KOPT-K1 (cell line): ENCODE data around the gene ZNF384.

ENCODE experiments used
- H3K27ac ChIP-seq: fragments of 200-600 bp; sonication (generic); 2 replicates; pipeline ENCODE4 v1.5.1; 2016; ENCODE audit warnings: antibody characterized with exemption, mild to moderate bottlenecking, low read depth, low read length; ENCODE audit not compliant: poor library complexity, severe bottlenecking
- H3K36me3 ChIP-seq: fragments of 200-600 bp; sonication (generic); 2 replicates; pipeline ENCODE4 v1.5.1; 2017; ENCODE audit warnings: antibody characterized with exemption, mild to moderate bottlenecking, low read length, moderate library complexity; ENCODE audit not compliant: insufficient read depth
- H3K9me3 ChIP-seq: fragments of 200-600 bp; sonication (generic); 2 replicates; pipeline ENCODE4 v1.5.1; 2017; ENCODE audit warnings: antibody characterized with exemption, low read length, mild to moderate bottlenecking; ENCODE audit not compliant: insufficient read depth, poor library complexity, severe bottlenecking

Gene ZNF384

DNA sequence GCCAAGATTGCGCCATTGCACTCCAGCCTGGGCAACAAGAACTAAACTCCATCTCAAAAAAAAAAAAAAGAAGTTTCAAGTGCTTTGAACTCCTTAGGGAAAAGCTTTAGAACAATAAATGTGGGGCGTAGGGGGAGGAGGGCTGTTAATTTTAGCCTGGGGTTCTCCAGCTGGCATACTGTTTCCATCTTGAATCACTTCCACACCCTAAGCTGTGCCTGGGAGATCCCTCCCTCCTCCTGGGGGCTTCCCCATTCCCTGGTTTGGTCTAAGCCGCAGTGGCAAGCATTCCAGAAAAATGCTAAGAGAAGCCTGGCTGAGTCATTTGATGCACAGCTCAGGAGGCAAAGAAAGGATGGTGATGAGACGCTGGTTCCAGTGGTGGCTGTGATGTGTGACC is 2.3 kb upstream of the ZNF384 start:
- Histone ChIP-seq H3K9me3 (no peaks in the 10 kb centered on the region), H3K27ac (no peak overlapping the region), H3K36me3 (peaks cover 12% of the 10 kb centered on the region)

- Histone ChIP-seq H3K9me3 (no peaks in the 10 kb centered on the region), H3K36me3 (peaks cover 40% of the 10 kb centered on the region), H3K27ac (peak overlapping the region; percentile 96)
These were observed 604 bp downstream of the ZNF384 start for GRCh38 chr12:6688543-6688998.

DNA sequence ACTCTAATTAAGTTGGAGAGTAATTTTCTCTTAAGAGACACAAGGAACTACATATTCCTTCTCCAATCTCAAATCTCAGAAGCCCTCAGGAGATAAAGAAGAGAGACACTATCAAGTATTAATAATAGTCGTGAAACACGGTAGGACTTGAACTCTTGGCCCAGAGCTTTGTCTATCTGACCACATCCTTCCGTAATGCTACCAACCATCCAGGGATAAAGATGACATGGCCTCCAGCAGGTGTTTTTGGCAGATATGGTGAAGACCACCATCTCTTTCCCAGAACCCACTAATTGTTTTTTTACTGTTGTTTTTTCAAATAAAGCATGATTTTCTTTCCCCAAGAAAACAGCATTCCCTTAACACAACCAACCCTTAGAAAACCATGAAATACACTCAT is 3.4 kb downstream of the ZNF384 start:
- Histone ChIP-seq H3K9me3 (no peaks in the 10 kb centered on the region), H3K27ac (no peak overlapping the region), H3K36me3 (peaks cover 65% of the 10 kb centered on the region)

DNA sequence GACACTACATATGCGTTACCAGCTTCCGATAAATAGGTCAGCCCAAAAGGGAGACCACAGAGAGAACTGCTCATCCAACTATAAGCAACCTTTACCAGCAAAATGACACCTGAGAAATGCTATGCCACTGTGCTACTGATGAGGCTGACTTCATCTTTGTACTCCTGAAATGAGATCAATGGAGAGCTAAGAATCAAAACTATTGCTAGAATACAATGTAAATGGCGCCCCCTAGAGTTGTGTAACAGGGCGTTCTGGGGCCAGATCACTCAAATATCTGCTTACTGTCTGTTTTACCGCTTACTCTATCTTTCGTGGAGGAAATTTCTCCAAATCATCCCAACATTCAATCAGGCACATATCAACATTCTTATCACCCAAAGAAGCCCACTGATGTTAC is 4.6 kb downstream of the ZNF384 start:
- H3K36me3 ChIP-seq, result peaks cover 78% of the 10 kb centered on the region

DNA sequence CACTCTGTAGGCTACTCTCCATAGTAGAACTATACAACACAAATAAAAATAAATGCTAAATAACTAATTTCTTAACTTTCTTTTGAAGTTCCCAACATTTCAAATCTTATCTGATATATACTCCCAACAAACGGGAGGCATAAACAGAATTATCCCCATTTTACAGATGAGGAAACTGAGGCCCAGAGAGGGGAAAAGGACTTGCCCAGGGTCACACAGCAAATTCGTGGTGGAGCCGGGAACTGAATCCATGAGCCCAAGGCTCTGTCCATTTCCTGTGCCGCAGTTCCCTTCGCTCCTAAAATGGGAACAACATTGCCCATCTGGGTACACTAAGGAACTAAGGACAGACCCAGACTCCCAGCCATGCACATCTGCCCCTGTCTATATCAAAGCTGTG is 12.2 kb downstream of the ZNF384 start:
- Histone ChIP-seq H3K36me3 (peaks cover 99% of the 10 kb centered on the region), H3K9me3 (no peaks in the 10 kb centered on the region), H3K27ac (no peak overlapping the region)

More for the DNA sequence above, 4.6 kb downstream of the ZNF384 start:
- Histone ChIP-seq H3K9me3 (no peaks in the 10 kb centered on the region), H3K27ac (no peak overlapping the region)

- H3K27ac ChIP-seq, result no peak overlapping the region
- no peaks in the 10 kb centered on the region for H3K9me3 ChIP-seq
- peaks cover 100% of the 10 kb centered on the region for H3K36me3 ChIP-seq
These were observed 17.0 kb downstream of the ZNF384 start for GRCh38 chr12:6672143-6672542.

DNA sequence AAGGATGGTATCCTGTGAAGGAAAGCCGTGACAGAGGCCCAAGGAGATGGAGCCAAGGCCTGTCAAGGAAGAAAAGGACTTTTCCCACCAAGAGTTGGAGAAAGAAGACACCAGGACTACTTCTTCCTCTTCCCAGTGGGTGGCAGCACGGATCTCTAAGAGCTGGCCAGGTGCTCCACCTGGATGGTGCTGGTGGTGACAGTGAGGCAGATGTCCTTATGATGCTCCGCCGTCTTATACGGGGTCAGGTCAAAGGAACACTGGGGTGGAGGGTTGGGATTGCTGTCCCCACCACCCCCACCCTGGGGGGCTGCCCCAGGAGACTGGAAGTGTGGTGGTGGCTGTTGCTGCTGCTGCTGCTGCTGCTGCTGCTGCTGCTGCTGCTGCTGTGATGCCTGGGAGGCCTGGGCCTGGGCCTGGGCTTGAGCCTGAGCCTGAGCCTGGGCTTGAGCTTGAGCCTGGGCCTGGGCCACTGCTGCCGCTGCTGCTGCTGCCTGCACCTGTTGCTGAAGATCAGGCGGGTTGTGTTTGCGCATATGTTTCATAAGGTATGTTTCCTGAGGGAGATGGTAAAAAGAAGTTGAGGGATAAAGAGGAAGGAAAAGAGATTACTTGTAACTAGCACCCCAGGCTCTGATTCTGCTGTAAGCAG is 21.5 kb downstream of the ZNF384 start:
- peaks cover 70% of the 10 kb centered on the region for H3K36me3 ChIP-seq
- no peaks in the 10 kb centered on the region for H3K9me3 ChIP-seq

DNA sequence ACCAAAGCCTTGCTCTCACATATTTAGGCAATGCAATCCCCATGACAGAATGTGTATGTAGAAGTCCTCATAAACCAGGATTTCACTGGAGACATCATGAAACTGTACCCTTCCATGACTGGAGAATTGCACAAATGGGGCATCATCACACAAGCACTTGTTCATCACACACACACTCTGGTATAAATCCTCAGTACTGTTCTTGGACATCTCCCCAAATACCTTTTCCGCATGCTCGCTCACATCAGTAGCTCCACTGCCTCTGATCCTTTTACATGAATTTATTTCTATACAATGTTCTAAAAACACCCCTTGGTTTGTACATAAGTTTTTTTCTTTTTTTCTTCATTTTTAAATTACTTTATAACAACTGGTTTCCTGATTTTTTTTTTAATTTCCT is 23.0 kb downstream of the ZNF384 start:
- peaks cover 56% of the 10 kb centered on the region for H3K36me3 ChIP-seq
- no peaks in the 10 kb centered on the region for H3K9me3 ChIP-seq
- no peak overlapping the region for H3K27ac ChIP-seq

More for the DNA sequence above, 21.5 kb downstream of the ZNF384 start:
- no peak overlapping the region for H3K27ac ChIP-seq

DNA sequence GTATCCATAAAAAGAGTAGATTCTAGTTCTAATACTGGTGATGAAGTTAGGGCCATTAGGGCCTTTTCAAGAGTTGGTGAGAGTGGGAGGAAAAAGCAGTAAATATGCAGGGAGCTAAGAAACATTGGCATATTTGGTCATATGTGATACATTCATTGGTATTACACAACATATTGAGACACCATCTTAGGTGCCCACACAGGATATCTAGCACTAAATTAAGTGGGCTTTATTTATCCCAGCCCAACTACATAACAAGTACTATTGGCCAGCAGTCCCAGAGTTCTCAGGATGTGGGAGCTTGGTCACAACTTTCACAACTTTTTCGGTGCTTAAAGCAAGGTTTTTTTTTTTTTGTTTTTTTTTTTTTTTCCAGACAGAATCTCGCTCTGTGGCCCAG is 24.3 kb downstream of the ZNF384 start:
- Histone ChIP-seq H3K36me3 (peaks cover 42% of the 10 kb centered on the region), H3K27ac (no peak overlapping the region), H3K9me3 (no peaks in the 10 kb centered on the region)

GRCh38 chr12:6662906-6663742 is 26.1 kb downstream of the ZNF384 start, which contains the start of gene ING4:
Gene ING4, minus strand, starts transcription at chr12:6663119. Its CDS starts 18 bp downstream, at chr12:6663101.
- peaks cover 30% of the 10 kb centered on the region for H3K36me3 ChIP-seq
- no peaks in the 10 kb centered on the region for H3K9me3 ChIP-seq
- H3K27ac ChIP-seq, result peak within 1 kb of the TSS; percentile 75

- Histone ChIP-seq H3K27ac (peak overlapping the region; percentile 75), H3K9me3 (no peaks in the 10 kb centered on the region), H3K36me3 (peaks cover 25% of the 10 kb centered on the region)
These were observed 26.6 kb downstream of the ZNF384 start for GRCh38 chr12:6662602-6662905.

GRCh38 chr12:6653987-6654386 is 35.2 kb downstream of the ZNF384 start:
- Histone ChIP-seq H3K27ac (no peak overlapping the region), H3K36me3 (peaks cover 67% of the 10 kb centered on the region), H3K9me3 (no peaks in the 10 kb centered on the region)

- Histone ChIP-seq H3K27ac (no peak overlapping the region), H3K9me3 (no peaks in the 10 kb centered on the region), H3K36me3 (peaks cover 66% of the 10 kb centered on the region)
These were observed 35.8 kb downstream of the ZNF384 start for GRCh38 chr12:6653342-6653741.

GRCh38 chr12:6652391-6652790 is 36.8 kb downstream of the ZNF384 start:
- no peak overlapping the region for H3K27ac ChIP-seq
- H3K9me3 ChIP-seq, result no peaks in the 10 kb centered on the region
- peaks cover 71% of the 10 kb centered on the region for H3K36me3 ChIP-seq

DNA sequence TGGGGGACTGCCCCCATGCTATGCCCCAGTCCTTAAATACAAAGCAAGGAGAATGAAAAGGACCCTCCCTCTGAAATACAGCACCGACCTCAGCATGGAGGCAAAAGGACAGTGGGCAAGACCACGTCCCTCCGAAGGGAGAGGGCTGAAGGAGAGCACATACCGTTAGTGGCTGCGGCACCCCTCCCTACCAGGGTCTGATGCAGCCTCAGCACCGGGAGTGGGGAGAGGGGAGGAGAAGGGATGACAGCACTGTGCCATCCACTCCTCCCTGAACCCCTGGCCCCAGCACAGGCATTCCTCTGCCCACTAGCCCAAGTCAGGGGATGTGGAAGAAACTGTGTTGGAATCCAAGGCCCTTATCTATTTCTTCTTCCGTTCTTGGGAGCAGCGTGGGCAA is 38.3 kb downstream of the ZNF384 start:
- Histone ChIP-seq H3K36me3 (peaks cover 69% of the 10 kb centered on the region), H3K9me3 (no peaks in the 10 kb centered on the region), H3K27ac (no peak overlapping the region)
